Mucosa of gallbladder (tissue), 1 donor: ENCODE measurements around the gene ZBTB2. TPM values are rescaled to one million over a fixed set of nuclear protein-coding genes. Genes with fewer than 3 reads are reported as not detected.
"Not testable (repeated sequence)": the region's sequence is repeated elsewhere in the genome, so short reads cannot be mapped to it uniquely, and the experiment has no call there.

Experiments
- DNase-seq: peaks from one replicate; pipeline ENCODE4 v3.0.0-alpha.2; 2020; ENCODE audit warnings: low spot score
- total RNA-seq: library from RNA; stranded (reverse); gene quantifications from one replicate; pipeline ENCODE4 v1.2.1, GENCODE V29; 2021
- donor health status: DM: no; HTN: no; CAD: no.

The ZBTB2 gene
- total RNA-seq, 1 donor from 2014 or later: 9.1 TPM

- DNase-seq: no peak
These were observed 10.9 kb upstream of the ZBTB2 start for GRCh38 chr6:151402228-151402627.

- no peak for DNase-seq
These were observed 9.1 kb upstream of the ZBTB2 start for GRCh38 chr6:151400473-151400872.

GRCh38 chr6:151399679-151400078 is 8.3 kb upstream of the ZBTB2 start:
- DNase-seq: no peak

- DNase-seq: no peak
These were observed 2.1 kb upstream of the ZBTB2 start for GRCh38 chr6:151393410-151393809.

- no peak for DNase-seq
These were observed 1.1 kb upstream of the ZBTB2 start for GRCh38 chr6:151392427-151392826.

- peak; percentile 76 for DNase-seq
These were observed 398 bp downstream of the ZBTB2 start for GRCh38 chr6:151390851-151391470.

- DNase-seq: peak; percentile 98
These were observed 996 bp downstream of the ZBTB2 start for GRCh38 chr6:151390276-151390850.

GRCh38 chr6:151389618-151390275 is 1.6 kb downstream of the ZBTB2 start:
- peak; percentile 54 for DNase-seq

- no peak for DNase-seq
These were observed 2.3 kb downstream of the ZBTB2 start for GRCh38 chr6:151388997-151389617.

GRCh38 chr6:151388236-151388635 is 3.1 kb downstream of the ZBTB2 start:
- DNase-seq: no peak

GRCh38 chr6:151387175-151387970 is 4.0 kb downstream of the ZBTB2 start:
- no peak for DNase-seq

- no peak for DNase-seq
These were observed 6.2 kb downstream of the ZBTB2 start for GRCh38 chr6:151385177-151385576.

- DNase-seq: no peak
These were observed 7.2 kb downstream of the ZBTB2 start for GRCh38 chr6:151384151-151384550.

GRCh38 chr6:151382631-151383030 is 8.7 kb downstream of the ZBTB2 start:
- DNase-seq: not testable (repeated sequence)

GRCh38 chr6:151381722-151382121 is 9.6 kb downstream of the ZBTB2 start:
- no peak for DNase-seq

GRCh38 chr6:151380848-151381205 is 10.5 kb downstream of the ZBTB2 start:
- DNase-seq: no peak

GRCh38 chr6:151379933-151380847 is 11.2 kb downstream of the ZBTB2 start:
- no peak for DNase-seq

- no peak for DNase-seq
These were observed 14.3 kb downstream of the ZBTB2 start for GRCh38 chr6:151377095-151377494.

- no peak for DNase-seq
These were observed 14.9 kb downstream of the ZBTB2 start for GRCh38 chr6:151376440-151376839.

- no peak for DNase-seq
These were observed 15.5 kb downstream of the ZBTB2 start for GRCh38 chr6:151375833-151376232.
